Ishikawa (cell line): ENCODE data around the gene ZNF222.
A peak's percentile ranks its signal among the peaks of the same experiment; 100 is the strongest.

Source experiments
- CEBPB ChIP-seq: IDR thresholded peaks from 2 replicates; pipeline ENCODE4 v1.6.1; 2012
- CREB1 ChIP-seq: IDR thresholded peaks from 2 replicates; pipeline ENCODE4 v1.6.1; 2012; ENCODE audit warnings: low read depth
- EGR1 ChIP-seq: IDR thresholded peaks from 2 replicates; pipeline ENCODE4 v1.6.1; 2012
- EP300 ChIP-seq: IDR thresholded peaks from 2 replicates; pipeline ENCODE4 v1.6.1; 2012; ENCODE audit warnings: borderline replicate concordance
- FOXM1 ChIP-seq: IDR thresholded peaks from 2 replicates; pipeline ENCODE4 v1.6.1; 2012; ENCODE audit warnings: low read depth, borderline replicate concordance
- NFIC ChIP-seq: IDR thresholded peaks from 2 replicates; pipeline ENCODE4 v1.6.1; 2012
- RAD21 ChIP-seq: IDR thresholded peaks from 2 replicates; pipeline ENCODE4 v1.6.1; 2012; ENCODE audit warnings: low read depth
- TAF1 ChIP-seq: IDR thresholded peaks from 2 replicates; pipeline ENCODE4 v1.6.1; 2012; ENCODE audit warnings: low read depth, mild to moderate bottlenecking
- TCF12 ChIP-seq: IDR thresholded peaks from 2 replicates; pipeline ENCODE4 v1.6.1; 2012; ENCODE audit warnings: low read depth
- TEAD4 ChIP-seq: IDR thresholded peaks from 2 replicates; pipeline ENCODE4 v1.6.1; 2012
- YY1 ChIP-seq: IDR thresholded peaks from 2 replicates; pipeline ENCODE4 v1.6.1; 2012; ENCODE audit warnings: low read depth
- ZBTB7A ChIP-seq: IDR thresholded peaks from 2 replicates; pipeline ENCODE4 v1.6.1; 2012; ENCODE audit warnings: low read depth
- TF ChIP-seq, protein P1 (sequence below): IDR thresholded peaks from 2 replicates; pipeline ENCODE4 v1.6.1; 2012; ENCODE audit warnings: low read depth, mild to moderate bottlenecking
- TF ChIP-seq, protein P2 (sequence below): IDR thresholded peaks from 2 replicates; pipeline ENCODE4 v1.6.1; 2012
- TF ChIP-seq, protein P3 (sequence below): IDR thresholded peaks from 2 replicates; pipeline ENCODE4 v1.6.1; 2012

Gene ZNF222

DNA sequence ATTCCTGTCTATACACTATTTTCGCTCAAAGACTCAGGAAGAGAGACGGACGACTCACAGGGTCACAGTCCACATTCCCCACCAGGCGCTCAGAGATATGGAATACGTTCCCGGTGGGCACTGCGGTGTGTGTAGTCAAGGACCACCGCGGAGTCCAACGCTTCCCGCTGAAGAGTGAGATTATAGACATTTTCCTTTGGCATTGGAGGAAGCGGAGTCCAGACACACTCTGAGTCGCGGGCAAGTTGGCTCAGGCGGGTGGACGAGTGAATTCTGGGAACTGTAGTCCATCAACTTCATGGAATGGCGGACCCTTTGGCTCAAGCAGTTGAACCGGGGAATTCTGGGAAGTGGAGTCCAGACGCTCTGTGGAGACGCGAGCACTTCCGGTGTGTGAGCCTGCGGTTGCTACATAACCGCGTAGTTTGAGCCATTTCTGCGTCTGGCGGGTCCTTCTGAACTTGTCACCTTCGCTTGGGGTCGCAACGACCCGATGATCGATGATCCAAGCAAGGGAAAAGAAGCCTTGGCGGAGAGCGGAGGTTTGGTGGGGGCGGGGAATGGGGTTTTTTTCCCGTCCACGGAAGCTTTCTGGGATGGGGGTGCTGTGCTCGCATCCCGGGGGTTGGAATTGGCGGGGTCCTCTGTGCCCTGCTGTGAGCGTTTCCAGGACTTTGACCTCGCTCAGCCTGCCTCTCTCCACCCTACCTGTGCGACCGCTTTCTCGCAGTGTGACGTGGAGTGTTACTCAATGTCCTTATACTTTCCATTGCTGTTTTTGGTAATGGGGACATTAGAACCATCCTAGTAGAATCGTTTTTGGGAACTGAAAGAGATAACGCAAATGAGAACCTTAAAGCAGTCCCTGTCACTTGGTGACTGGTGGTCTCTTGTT lies 22.4 kb upstream of the ZNF222 start, which contains the start of gene ZNF230:
ZNF230 (plus strand) TSS at position 392 of the 895 bp plus-strand sequence. CDS start 4,122 bp downstream, outside the sequence.
- TF ChIP-seq, protein P1, sequence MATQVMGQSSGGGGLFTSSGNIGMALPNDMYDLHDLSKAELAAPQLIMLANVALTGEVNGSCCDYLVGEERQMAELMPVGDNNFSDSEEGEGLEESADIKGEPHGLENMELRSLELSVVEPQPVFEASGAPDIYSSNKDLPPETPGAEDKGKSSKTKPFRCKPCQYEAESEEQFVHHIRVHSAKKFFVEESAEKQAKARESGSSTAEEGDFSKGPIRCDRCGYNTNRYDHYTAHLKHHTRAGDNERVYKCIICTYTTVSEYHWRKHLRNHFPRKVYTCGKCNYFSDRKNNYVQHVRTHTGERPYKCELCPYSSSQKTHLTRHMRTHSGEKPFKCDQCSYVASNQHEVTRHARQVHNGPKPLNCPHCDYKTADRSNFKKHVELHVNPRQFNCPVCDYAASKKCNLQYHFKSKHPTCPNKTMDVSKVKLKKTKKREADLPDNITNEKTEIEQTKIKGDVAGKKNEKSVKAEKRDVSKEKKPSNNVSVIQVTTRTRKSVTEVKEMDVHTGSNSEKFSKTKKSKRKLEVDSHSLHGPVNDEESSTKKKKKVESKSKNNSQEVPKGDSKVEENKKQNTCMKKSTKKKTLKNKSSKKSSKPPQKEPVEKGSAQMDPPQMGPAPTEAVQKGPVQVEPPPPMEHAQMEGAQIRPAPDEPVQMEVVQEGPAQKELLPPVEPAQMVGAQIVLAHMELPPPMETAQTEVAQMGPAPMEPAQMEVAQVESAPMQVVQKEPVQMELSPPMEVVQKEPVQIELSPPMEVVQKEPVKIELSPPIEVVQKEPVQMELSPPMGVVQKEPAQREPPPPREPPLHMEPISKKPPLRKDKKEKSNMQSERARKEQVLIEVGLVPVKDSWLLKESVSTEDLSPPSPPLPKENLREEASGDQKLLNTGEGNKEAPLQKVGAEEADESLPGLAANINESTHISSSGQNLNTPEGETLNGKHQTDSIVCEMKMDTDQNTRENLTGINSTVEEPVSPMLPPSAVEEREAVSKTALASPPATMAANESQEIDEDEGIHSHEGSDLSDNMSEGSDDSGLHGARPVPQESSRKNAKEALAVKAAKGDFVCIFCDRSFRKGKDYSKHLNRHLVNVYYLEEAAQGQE, result no peak
- TF ChIP-seq RAD21 (no peak), YY1 (peak; percentile 94), TCF12 (no peak; the same call in 1 of the 2 replicates), CREB1 (no peak; the same call in 1 of the 2 replicates), CEBPB (peak; percentile 42; the same call in 1 of the 2 replicates), ZBTB7A (peak; percentile 40), TAF1 (peak; percentile 50; the same call in 1 of the 2 replicates), FOXM1 (no peak), EGR1 (peak; percentile 30; the same call in 1 of the 2 replicates), EP300 (peak; percentile 21; the same call in 1 of the 2 replicates), TEAD4 (peak; percentile 39; the same call in 1 of the 2 replicates), NFIC (peak; percentile 86)
- TF ChIP-seq, protein P2, sequence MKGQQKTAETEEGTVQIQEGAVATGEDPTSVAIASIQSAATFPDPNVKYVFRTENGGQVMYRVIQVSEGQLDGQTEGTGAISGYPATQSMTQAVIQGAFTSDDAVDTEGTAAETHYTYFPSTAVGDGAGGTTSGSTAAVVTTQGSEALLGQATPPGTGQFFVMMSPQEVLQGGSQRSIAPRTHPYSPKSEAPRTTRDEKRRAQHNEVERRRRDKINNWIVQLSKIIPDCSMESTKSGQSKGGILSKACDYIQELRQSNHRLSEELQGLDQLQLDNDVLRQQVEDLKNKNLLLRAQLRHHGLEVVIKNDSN, result no peak
- TF ChIP-seq, protein P3, sequence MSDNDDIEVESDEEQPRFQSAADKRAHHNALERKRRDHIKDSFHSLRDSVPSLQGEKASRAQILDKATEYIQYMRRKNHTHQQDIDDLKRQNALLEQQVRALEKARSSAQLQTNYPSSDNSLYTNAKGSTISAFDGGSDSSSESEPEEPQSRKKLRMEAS, result peak; percentile 49

DNA sequence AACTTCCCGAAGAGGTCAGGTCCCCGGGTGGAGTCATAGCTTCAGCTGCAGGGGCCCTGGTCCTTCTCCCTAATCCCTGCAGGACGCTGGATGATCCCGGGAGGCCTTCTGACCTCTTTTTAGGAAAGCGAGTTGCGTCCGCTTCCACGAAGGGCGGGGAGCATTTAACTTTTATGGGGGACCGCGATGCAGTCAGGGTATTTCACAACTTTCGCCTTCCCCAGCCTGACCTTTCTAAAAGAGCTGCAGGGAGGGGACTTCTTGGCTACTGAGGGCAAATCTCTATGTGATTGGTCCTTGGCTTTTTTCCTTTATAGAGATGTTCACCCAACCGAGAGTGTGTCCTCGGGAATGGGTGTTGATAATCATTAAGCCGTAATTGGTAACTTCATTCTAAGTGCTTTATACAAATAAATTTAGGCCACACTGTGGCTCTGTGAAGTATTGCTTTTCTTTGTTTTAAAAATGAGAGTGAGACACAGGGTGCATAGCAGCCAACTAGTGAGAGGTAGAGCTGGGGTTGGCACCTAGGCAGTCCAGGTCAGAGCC lies 21.6 kb upstream of the ZNF222 start:
- TF ChIP-seq FOXM1 (no peak), TEAD4 (no peak), YY1 (no peak), TAF1 (no peak), CEBPB (no peak), EP300 (no peak), EGR1 (no peak), TCF12 (no peak), RAD21 (no peak), ZBTB7A (no peak), CREB1 (no peak), NFIC (no peak)
- TF ChIP-seq, protein P3, result no peak
- TF ChIP-seq, protein P2, result no peak
- TF ChIP-seq, protein P1, result no peak

DNA sequence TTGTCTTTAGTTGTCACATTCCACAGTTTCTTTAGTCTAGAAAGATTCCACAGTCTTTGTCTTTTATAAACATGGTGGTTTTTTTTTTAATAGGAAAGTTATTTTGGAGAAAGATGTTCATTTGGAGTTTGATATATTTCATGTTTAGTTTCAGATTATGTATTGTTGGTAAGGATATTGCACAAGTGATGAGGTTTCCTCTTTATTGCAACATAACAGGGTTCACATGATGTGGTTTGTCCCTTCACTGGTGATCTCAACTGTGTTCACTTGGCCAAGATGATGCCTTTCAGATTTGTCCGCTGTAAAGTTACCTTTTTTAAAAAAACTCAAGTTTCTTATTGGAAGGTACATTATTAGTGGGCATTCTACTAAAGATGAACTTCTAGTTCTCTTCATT lies 19.2 kb upstream of the ZNF222 start:
- TF ChIP-seq EGR1, result no peak
- no peak for TF ChIP-seq ZBTB7A
- no peak for TF ChIP-seq CEBPB
- TF ChIP-seq YY1, result no peak
- TF ChIP-seq, protein P3, result no peak
- TF ChIP-seq EP300, result no peak
- no peak for TF ChIP-seq TCF12
- no peak for TF ChIP-seq FOXM1
- TF ChIP-seq, protein P1, result no peak
- no peak for TF ChIP-seq RAD21
- no peak for TF ChIP-seq TEAD4
- no peak for TF ChIP-seq CREB1
- TF ChIP-seq, protein P2, result no peak
- no peak for TF ChIP-seq TAF1
- no peak for TF ChIP-seq NFIC
